Muscle layer of duodenum (tissue), 2 donors: ENCODE results near the gene ZBTB9.

Source experiments
- H3K27ac ChIP-seq: one replicate; pipeline ENCODE4 v1.7.0; 2013; ENCODE audit warnings: mild to moderate bottlenecking, low read length
- H3K27me3 ChIP-seq: one replicate; pipeline ENCODE4 v1.7.0; 2013; ENCODE audit warnings: low read depth, mild to moderate bottlenecking, control low read depth, low read length
- H3K36me3 ChIP-seq, 2 donors: one replicate each; pipeline ENCODE4 v1.7.0; 2013; ENCODE audit warnings: low read length in 2 of 2, control low read depth in 1 of 2, mild to moderate bottlenecking in 1 of 2; ENCODE audit not compliant: insufficient read depth in 2 of 2, control insufficient read depth in 1 of 2
- H3K4me1 ChIP-seq, 2 donors: one replicate each; pipeline ENCODE4 v1.7.0; 2013; ENCODE audit warnings: low read length in 2 of 2, mild to moderate bottlenecking in 2 of 2, control low read depth in 1 of 2, moderate library complexity in 1 of 2; ENCODE audit not compliant: insufficient read depth in 2 of 2, control insufficient read depth in 1 of 2
- H3K4me3 ChIP-seq, 2 donors: one replicate each; pipeline ENCODE4 v1.7.0; 2013; ENCODE audit warnings: low read length in 2 of 2, low read depth in 1 of 2, mild to moderate bottlenecking in 1 of 2
- H3K9me3 ChIP-seq, 2 donors: one replicate each; pipeline ENCODE4 v1.7.0; 2013; ENCODE audit warnings: low read length in 2 of 2, control low read depth in 1 of 2, mild to moderate bottlenecking in 1 of 2; ENCODE audit not compliant: control insufficient read depth in 1 of 2
- donor health status: healthy.

Gene ZBTB9

GRCh38 chr6:33429750-33430052 lies 24.7 kb upstream of the ZBTB9 start:
- H3K27me3 ChIP-seq, result no peaks in the 10 kb centered on the region
- peak overlapping the region; percentile 39 for H3K27ac ChIP-seq
- no peaks in the 10 kb centered on the region for H3K9me3 ChIP-seq
- peak overlapping the region in 1 of 2 donors; percentile 16 for H3K4me3 ChIP-seq
- H3K4me1 ChIP-seq, result peaks cover 31 to 68% of the 10 kb centered on the region in 2 donors
- H3K36me3 ChIP-seq, result no peaks in the 10 kb centered on the region

- H3K9me3 ChIP-seq, result no peaks in the 10 kb centered on the region
- no peak overlapping the region for H3K4me3 ChIP-seq
- no peaks in the 10 kb centered on the region for H3K27me3 ChIP-seq
- peaks cover 25 to 64% of the 10 kb centered on the region in 2 donors for H3K4me1 ChIP-seq
- H3K27ac ChIP-seq, result no peak overlapping the region
- peaks cover 4% of the 10 kb centered on the region in 2 donors for H3K36me3 ChIP-seq
Measured at GRCh38 chr6:33430334-33430733, 24.0 kb upstream of the ZBTB9 start.

GRCh38 chr6:33430991-33431879 lies 23.1 kb upstream of the ZBTB9 start:
- no peaks in the 10 kb centered on the region for H3K9me3 ChIP-seq
- H3K4me1 ChIP-seq, result peaks cover 24 to 64% of the 10 kb centered on the region in 2 donors
- H3K4me3 ChIP-seq, result peak overlapping the region; percentile 37 to 48
- H3K36me3 ChIP-seq, result peaks cover 12 to 13% of the 10 kb centered on the region in 2 donors
- H3K27ac ChIP-seq, result no peak overlapping the region
- no peaks in the 10 kb centered on the region for H3K27me3 ChIP-seq

GRCh38 chr6:33431880-33432541 lies 22.4 kb upstream of the ZBTB9 start:
- H3K27ac ChIP-seq, result no peak overlapping the region
- peaks cover 24 to 62% of the 10 kb centered on the region in 2 donors for H3K4me1 ChIP-seq
- H3K27me3 ChIP-seq, result no peaks in the 10 kb centered on the region
- H3K36me3 ChIP-seq, result peaks cover 18 to 21% of the 10 kb centered on the region in 2 donors
- no peaks in the 10 kb centered on the region for H3K9me3 ChIP-seq
- peak overlapping the region in 1 of 2 donors; percentile 48 for H3K4me3 ChIP-seq

- no peak overlapping the region for H3K27ac ChIP-seq
- peaks cover 21 to 57% of the 10 kb centered on the region in 2 donors for H3K4me1 ChIP-seq
- H3K36me3 ChIP-seq, result peaks cover 19 to 24% of the 10 kb centered on the region in 2 donors
- no peaks in the 10 kb centered on the region for H3K27me3 ChIP-seq
- no peak overlapping the region for H3K4me3 ChIP-seq
- no peaks in the 10 kb centered on the region for H3K9me3 ChIP-seq
Measured at GRCh38 chr6:33432546-33432945, 21.8 kb upstream of the ZBTB9 start.

- Histone ChIP-seq H3K9me3 (no peaks in the 10 kb centered on the region), H3K36me3 (peaks cover 21 to 29% of the 10 kb centered on the region in 2 donors), H3K4me1 (peaks cover 21 to 57% of the 10 kb centered on the region in 2 donors), H3K27ac (no peak overlapping the region), H3K4me3 (no peak overlapping the region), H3K27me3 (no peaks in the 10 kb centered on the region)
Measured at GRCh38 chr6:33433001-33433543, 21.3 kb upstream of the ZBTB9 start.

GRCh38 chr6:33433544-33434191 lies 20.7 kb upstream of the ZBTB9 start:
- Histone ChIP-seq H3K36me3 (peaks cover 27 to 35% of the 10 kb centered on the region in 2 donors), H3K27ac (no peak overlapping the region), H3K27me3 (no peaks in the 10 kb centered on the region), H3K4me3 (no peak overlapping the region), H3K9me3 (no peaks in the 10 kb centered on the region), H3K4me1 (peaks cover 18 to 52% of the 10 kb centered on the region in 2 donors)

- Histone ChIP-seq H3K36me3 (peaks cover 28 to 40% of the 10 kb centered on the region in 2 donors), H3K9me3 (no peaks in the 10 kb centered on the region), H3K27me3 (no peaks in the 10 kb centered on the region), H3K27ac (no peak overlapping the region), H3K4me3 (no peak overlapping the region), H3K4me1 (peaks cover 8 to 41% of the 10 kb centered on the region in 2 donors)
Measured at GRCh38 chr6:33434961-33435360, 19.4 kb upstream of the ZBTB9 start.

- Histone ChIP-seq H3K4me3 (no peak overlapping the region), H3K36me3 (peaks cover 43 to 63% of the 10 kb centered on the region in 2 donors), H3K4me1 (peaks cover 0 to 14% of the 10 kb centered on the region in 2 donors), H3K9me3 (no peaks in the 10 kb centered on the region), H3K27ac (no peak overlapping the region), H3K27me3 (no peaks in the 10 kb centered on the region)
Measured at GRCh38 chr6:33437666-33438065, 16.7 kb upstream of the ZBTB9 start.

GRCh38 chr6:33438978-33439594 lies 15.3 kb upstream of the ZBTB9 start:
- H3K9me3 ChIP-seq, result no peaks in the 10 kb centered on the region
- peaks cover 48 to 71% of the 10 kb centered on the region in 2 donors for H3K36me3 ChIP-seq
- no peak overlapping the region for H3K4me3 ChIP-seq
- H3K4me1 ChIP-seq, result peaks cover 0 to 1% of the 10 kb centered on the region in 2 donors
- H3K27ac ChIP-seq, result no peak overlapping the region
- no peaks in the 10 kb centered on the region for H3K27me3 ChIP-seq
